A673 (cell line): ENCODE results near the gene HDDC3. TPM values are rescaled to one million over a fixed set of nuclear protein-coding genes. Genes with fewer than 3 reads are reported as not detected.

ENCODE experiments used
- BruUV-seq: library from RNA; stranded (reverse); fragments of 400-500 nt; replicated peaks from 2 replicates; lab custom pipeline; 2021; lab: Mats Ljungman, UMichigan
- CTCF ChIA-PET: fragments of 300-600 bp; sonication (Branson Sonifier 250); formaldehyde crosslinking; loops from one replicate; lab custom pipeline; 2022; ENCODE audit warnings: antibody characterized with exemption; lab: Charles Lee
- POLR2A ChIA-PET: fragments of 300-600 bp; sonication (Branson Sonifier 250); formaldehyde crosslinking; loops from one replicate; lab custom pipeline; 2022; ENCODE audit warnings: antibody characterized with exemption; ENCODE audit not compliant: low non-redundant PET; lab: Charles Lee
- DNase-seq: peaks from one replicate; pipeline ENCODE4 v3.0.0-alpha.2; 2015; ENCODE audit warnings: low spot score
- H3K27ac ChIP-seq: fragments of 200-600 bp; sonication (generic); 2 replicates; pipeline ENCODE4 v1.5.1; 2016; ENCODE audit warnings: mixed run types, low read depth, mild to moderate bottlenecking, mixed read lengths, antibody characterized with exemption, low read length; ENCODE audit not compliant: poor library complexity, severe bottlenecking
- H3K27me3 ChIP-seq: fragments of 200-600 bp; sonication (generic); replicated peaks from 2 replicates; pipeline ENCODE4 v1.6.1; 2017; ENCODE audit warnings: mixed run types, low read depth, mild to moderate bottlenecking, mixed read lengths, antibody characterized with exemption, low read length; ENCODE audit not compliant: insufficient read depth, poor library complexity
- H3K36me3 ChIP-seq: fragments of 200-600 bp; sonication (generic); 2 replicates; pipeline ENCODE4 v1.6.1; 2016; ENCODE audit warnings: mixed run types, mild to moderate bottlenecking, mixed read lengths, antibody characterized with exemption, low read length; ENCODE audit not compliant: insufficient read depth, poor library complexity, severe bottlenecking
- H3K4me1 ChIP-seq: fragments of 200-600 bp; sonication (generic); 2 replicates; pipeline ENCODE4 v1.6.1; 2017; ENCODE audit warnings: mixed run types, mild to moderate bottlenecking, mixed read lengths, antibody characterized with exemption, low read length; ENCODE audit not compliant: insufficient read depth, poor library complexity, severe bottlenecking
- H3K4me3 ChIP-seq: fragments of 200-600 bp; sonication (generic); 2 replicates; pipeline ENCODE4 v1.5.1; 2016; ENCODE audit warnings: low read depth, mixed run types, mild to moderate bottlenecking, mixed read lengths, low read length; ENCODE audit not compliant: poor library complexity, severe bottlenecking
- H3K9me3 ChIP-seq: fragments of 200-600 bp; sonication (generic); 2 replicates; pipeline ENCODE4 v1.6.1; 2016; ENCODE audit warnings: mixed run types, low read depth, mild to moderate bottlenecking, mixed read lengths, antibody characterized with exemption, low read length; ENCODE audit not compliant: poor library complexity, severe bottlenecking
- EZH2 ChIP-seq: fragments of 200-600 bp; sonication (generic); IDR thresholded peaks from 2 replicates; pipeline ENCODE4 v1.6.1; 2017; ENCODE audit warnings: borderline replicate concordance, low read depth, mild to moderate bottlenecking, mixed read lengths, antibody characterized with exemption, low read length; ENCODE audit not compliant: poor library complexity, severe bottlenecking
- intact Hi-C: fragments of 100-400 bp; cut with micrococcal nuclease; formaldehyde crosslinking; loops from one replicate; pipeline ENCODE4 v1.10.0; 2022; ENCODE audit not compliant: unreplicated experiment
- total RNA-seq: library from RNA; stranded (reverse); gene quantifications from 2 replicates; pipeline ENCODE4 v1.2.3, GENCODE V29; 2021
- TF ChIP-seq, protein P1 (sequence below): fragments of 300-800, 200-600 bp; sonication (generic); conservative IDR thresholded peaks from 2 replicates; pipeline ENCODE4 v1.5.1; 2017; ENCODE audit warnings: low read depth, mild to moderate bottlenecking, antibody characterized with exemption, low read length, moderate library complexity, mixed read lengths

The HDDC3 gene
- total RNA-seq, 1 experiment from 2014 or later, result 23.9 TPM

DNA sequence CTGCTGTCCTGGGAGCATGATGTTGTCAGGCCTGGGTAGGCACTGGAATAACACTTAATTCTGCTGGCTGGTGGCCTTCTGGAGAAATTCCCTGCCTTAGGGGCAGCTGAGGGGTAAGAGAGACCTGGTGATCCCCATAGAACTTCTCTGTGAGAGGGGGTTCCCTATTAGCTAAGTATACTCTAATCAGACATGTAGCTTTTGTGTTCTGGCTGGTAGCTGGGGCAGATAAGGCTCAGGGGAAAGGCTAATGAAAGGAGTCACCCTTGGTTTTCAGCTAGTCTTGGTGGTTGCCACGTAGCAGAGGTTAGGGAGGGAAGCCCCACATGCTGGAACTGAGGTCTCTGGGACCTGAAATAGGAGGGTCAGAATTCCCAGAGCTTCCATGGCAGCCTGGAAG lies 952 bp upstream of the HDDC3 start:
- no peaks in the 10 kb centered on the region for H3K9me3 ChIP-seq
- BruUV-seq, result no TSS peak

DNA sequence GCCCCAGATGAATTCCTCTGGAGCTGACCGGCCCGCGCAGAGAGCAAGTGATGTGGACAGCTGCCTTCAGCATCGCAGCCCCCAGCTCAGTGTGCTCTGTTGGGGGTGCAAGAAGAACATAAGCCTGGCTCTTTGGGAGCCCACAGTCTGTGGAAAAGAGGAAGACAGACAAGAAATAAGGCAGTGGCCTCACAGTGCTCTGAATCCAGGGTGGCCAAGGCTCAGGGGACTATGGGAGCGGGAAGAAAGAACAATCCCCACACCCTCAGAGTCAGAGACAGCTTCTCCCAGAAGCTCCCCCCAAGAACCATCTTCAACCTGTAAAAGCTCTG lies 277 bp upstream of the HDDC3 start:
- Histone ChIP-seq H3K4me3 (peak overlapping the region; percentile 96), H3K4me1 (peaks cover 27% of the 10 kb centered on the region), H3K27me3 (no peaks in the 10 kb centered on the region), H3K9me3 (no peaks in the 10 kb centered on the region), H3K36me3 (no peaks in the 10 kb centered on the region), H3K27ac (peak overlapping the region; percentile 80)
- CTCF ChIA-PET, result interaction anchor here (1.2 to 2.9 kb wide), 7 partner anchors 22 to 339 kb away, joined by 3 to 9 read pairs (median 6); partner anchors contain the start of genes MAN2A2 and RCCD1
- no TSS peak for BruUV-seq
- POLR2A ChIA-PET, result interaction anchor here (0.6 kb wide), 1 partner anchor 50 kb away, joined by 7 read pairs; no protein-coding TSS in a partner anchor
- intact Hi-C loops, result loop anchor here (5.0 to 10.0 kb wide), 2 partner anchors 285 to 788 kb away; no protein-coding TSS in a partner anchor
- DNase-seq, result no peak
- no peak for TF ChIP-seq EZH2
- TF ChIP-seq, protein P1, sequence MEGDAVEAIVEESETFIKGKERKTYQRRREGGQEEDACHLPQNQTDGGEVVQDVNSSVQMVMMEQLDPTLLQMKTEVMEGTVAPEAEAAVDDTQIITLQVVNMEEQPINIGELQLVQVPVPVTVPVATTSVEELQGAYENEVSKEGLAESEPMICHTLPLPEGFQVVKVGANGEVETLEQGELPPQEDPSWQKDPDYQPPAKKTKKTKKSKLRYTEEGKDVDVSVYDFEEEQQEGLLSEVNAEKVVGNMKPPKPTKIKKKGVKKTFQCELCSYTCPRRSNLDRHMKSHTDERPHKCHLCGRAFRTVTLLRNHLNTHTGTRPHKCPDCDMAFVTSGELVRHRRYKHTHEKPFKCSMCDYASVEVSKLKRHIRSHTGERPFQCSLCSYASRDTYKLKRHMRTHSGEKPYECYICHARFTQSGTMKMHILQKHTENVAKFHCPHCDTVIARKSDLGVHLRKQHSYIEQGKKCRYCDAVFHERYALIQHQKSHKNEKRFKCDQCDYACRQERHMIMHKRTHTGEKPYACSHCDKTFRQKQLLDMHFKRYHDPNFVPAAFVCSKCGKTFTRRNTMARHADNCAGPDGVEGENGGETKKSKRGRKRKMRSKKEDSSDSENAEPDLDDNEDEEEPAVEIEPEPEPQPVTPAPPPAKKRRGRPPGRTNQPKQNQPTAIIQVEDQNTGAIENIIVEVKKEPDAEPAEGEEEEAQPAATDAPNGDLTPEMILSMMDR, result no peak; the same call in 1 of the 2 replicates

More for the DNA sequence above, 952 bp upstream of the HDDC3 start:
- CTCF ChIA-PET, result interaction anchor here (1.2 to 2.9 kb wide), 5 partner anchors 21 to 285 kb away, joined by 3 to 9 read pairs (median 6); partner anchors contain the start of genes MAN2A2 and RCCD1
- POLR2A ChIA-PET, result interaction anchor here (0.7 kb wide), 1 partner anchor 627 kb away, joined by 3 read pairs; no protein-coding TSS in a partner anchor
- H3K36me3 ChIP-seq, result peaks cover 2% of the 10 kb centered on the region
- H3K27me3 ChIP-seq, result no peaks in the 10 kb centered on the region
- TF ChIP-seq EZH2, result no peak
- TF ChIP-seq, protein P1, result no peak
- intact Hi-C loops, result loop anchor here (5.0 to 10.0 kb wide), 2 partner anchors 286 to 788 kb away; no protein-coding TSS in a partner anchor
- DNase-seq, result no peak
- no peak overlapping the region for H3K27ac ChIP-seq
- peaks cover 26% of the 10 kb centered on the region for H3K4me1 ChIP-seq
- H3K4me3 ChIP-seq, result no peak overlapping the region

DNA sequence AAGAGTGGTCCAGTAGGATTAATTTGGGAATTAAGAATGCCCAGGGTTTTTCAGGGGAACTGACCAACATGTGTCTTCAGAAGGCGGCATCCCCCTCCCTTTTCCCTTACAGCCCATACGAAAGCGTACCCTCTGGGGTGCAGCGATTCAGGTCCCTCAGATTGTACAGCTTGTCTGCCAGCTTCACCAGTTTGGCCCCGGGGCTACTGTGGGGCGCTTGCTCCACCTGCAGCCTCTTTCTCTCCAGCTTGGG lies 848 bp downstream of the HDDC3 start:
- Histone ChIP-seq H3K9me3 (no peaks in the 10 kb centered on the region), H3K4me3 (peak overlapping the region; percentile 96), H3K27ac (peak overlapping the region; percentile 80), H3K27me3 (no peaks in the 10 kb centered on the region), H3K36me3 (no peaks in the 10 kb centered on the region), H3K4me1 (peaks cover 25% of the 10 kb centered on the region)
- TF ChIP-seq, protein P1, result no peak
- no peak for TF ChIP-seq EZH2
- ChIA-PET POLR2A (no interaction called here), CTCF (interaction anchor here (0.7 to 2.9 kb wide), 7 partner anchors 29 to 340 kb away, joined by 3 to 9 read pairs (median 5); partner anchors contain the start of gene MAN2A2)
- no TSS peak for BruUV-seq
- intact Hi-C loops, result loop anchor here (2.0 to 10.0 kb wide), 3 partner anchors 29 to 787 kb away; partner anchors contain the start of gene MAN2A2
- no peak for DNase-seq
